Breast epithelium (tissue), 4 donors: ENCODE results near the gene RNASEH1. TPM values are rescaled to one million over a fixed set of nuclear protein-coding genes. Genes with fewer than 3 reads are reported as not detected.

Experiments used
- DNase-seq, 2 donors: peaks; one replicate each; pipeline ENCODE4 v3.0.0-alpha.2; 2019; ENCODE audit warnings: low spot score in 2 of 2
- H3K27ac ChIP-seq, 2 donors: fragments of 200-600 bp; sonication (generic) in 1 of 2; one replicate each; pipeline ENCODE4 v1.5.1; 2016 to 2019; ENCODE audit warnings: mild to moderate bottlenecking in 1 of 2
- H3K27me3 ChIP-seq, 2 donors: fragments of 200-600 bp; sonication (generic) in 1 of 2; one replicate each; pipeline versions ENCODE4 v1.5.1 to v1.6.0; 2017 to 2019; ENCODE audit warnings: control low read depth in 1 of 2, mild to moderate bottlenecking in 1 of 2
- H3K36me3 ChIP-seq: fragments of 200-600 bp; one replicate; pipeline ENCODE4 v1.5.1; 2019
- H3K4me1 ChIP-seq, 2 donors: fragments of 200-600 bp; sonication (generic); one replicate each; pipeline ENCODE4 v1.5.1; 2016 to 2019; ENCODE audit warnings: control low read depth in 1 of 2
- H3K4me3 ChIP-seq, 3 donors: fragments of 200-600 bp; sonication (generic); 1 replicate in 2 of 3; 2 replicates in 1 of 3; pipeline ENCODE4 v1.5.1; 2016 to 2019; ENCODE audit warnings: mild to moderate bottlenecking in 3 of 3, moderate library complexity in 2 of 3
- H3K9me3 ChIP-seq, 2 donors: fragments of 200-600 bp; sonication (generic) in 1 of 2; one replicate each; pipeline ENCODE4 v1.5.1; 2016 to 2019; ENCODE audit warnings: control low read depth in 1 of 2
- CTCF ChIP-seq, 3 donors: fragments of 450-650 bp; IDR thresholded peaks; one replicate each; pipeline ENCODE4 v1.5.1; 2016 to 2017; ENCODE audit warnings: antibody characterized with exemption in 3 of 3, mild to moderate bottlenecking in 3 of 3, moderate library complexity in 3 of 3
- POLR2A ChIP-seq: fragments of 450-650 bp; IDR thresholded peaks from one replicate; pipeline ENCODE4 v1.6.1; 2016; ENCODE audit warnings: antibody characterized with exemption, mild to moderate bottlenecking, moderate library complexity
- POLR2AphosphoS5 ChIP-seq, 3 donors: sonication (generic); formaldehyde crosslinking; IDR thresholded peaks; one replicate each; pipeline ENCODE4 v1.6.1; 2017; ENCODE audit warnings: antibody characterized with exemption in 3 of 3
- intact Hi-C: fragments of 100-400 bp; cut with DNase I; formaldehyde crosslinking; loops from one replicate; pipeline ENCODE4 v1.15.1; 2023; ENCODE audit warnings: low total_unique reads
- total RNA-seq, 3 donors: library from RNA; depleted of rRNA; stranded (reverse); fragments of >200 nt; gene quantifications; one replicate each; pipeline ENCODE4 v1.1.0, GENCODE V29; 2016

RNASEH1 gene
- total RNA-seq, 3 donors from 2014 or later: 17.3 to 22.1 (median 21.0) TPM

- Histone ChIP-seq H3K27ac (no peak overlapping the region), H3K27me3 (no peaks in the 10 kb centered on the region), H3K4me3 (no peak overlapping the region), H3K9me3 (no peaks in the 10 kb centered on the region), H3K36me3 (no peaks in the 10 kb centered on the region), H3K4me1 (no peaks in the 10 kb centered on the region)
- TF ChIP-seq CTCF (IDR thresholded peaks at IDR 0.05): no peak
- no peak for TF ChIP-seq POLR2AphosphoS5 (IDR thresholded peaks at IDR 0.05)
- no peak for TF ChIP-seq POLR2A
- no peak for DNase-seq
- intact Hi-C loops: no loop called here
These were observed 46.2 kb upstream of the RNASEH1 start for GRCh38 chr2:3604207-3604877.

GRCh38 chr2:3603536-3604206 lies 45.5 kb upstream of the RNASEH1 start:
- DNase-seq: no peak
- intact Hi-C loops: no loop called here
- Histone ChIP-seq H3K27ac (no peak overlapping the region), H3K36me3 (no peaks in the 10 kb centered on the region), H3K4me3 (no peak overlapping the region), H3K9me3 (no peaks in the 10 kb centered on the region), H3K4me1 (no peaks in the 10 kb centered on the region), H3K27me3 (no peaks in the 10 kb centered on the region)
- TF ChIP-seq POLR2A (no peak), CTCF (IDR thresholded peaks at IDR 0.05) (no peak), POLR2AphosphoS5 (IDR thresholded peaks at IDR 0.05) (no peak)

- Histone ChIP-seq H3K27ac (no peak overlapping the region), H3K27me3 (no peaks in the 10 kb centered on the region), H3K4me1 (no peaks in the 10 kb centered on the region), H3K9me3 (no peaks in the 10 kb centered on the region), H3K4me3 (no peak overlapping the region), H3K36me3 (no peaks in the 10 kb centered on the region)
- no peak for DNase-seq
- intact Hi-C loops: no loop called here
- no peak for TF ChIP-seq CTCF (IDR thresholded peaks at IDR 0.05)
- TF ChIP-seq POLR2AphosphoS5 (IDR thresholded peaks at IDR 0.05): no peak
- TF ChIP-seq POLR2A: no peak
These were observed 44.6 kb upstream of the RNASEH1 start for GRCh38 chr2:3602553-3603339.

GRCh38 chr2:3601561-3602271 lies 43.6 kb upstream of the RNASEH1 start:
- H3K36me3 ChIP-seq: no peaks in the 10 kb centered on the region
- H3K27ac ChIP-seq: no peak overlapping the region
- no peak for DNase-seq
- TF ChIP-seq POLR2AphosphoS5 (IDR thresholded peaks at IDR 0.05): no peak
- no peak for TF ChIP-seq POLR2A
- TF ChIP-seq CTCF (IDR thresholded peaks at IDR 0.05): no peak
- no peaks in the 10 kb centered on the region for H3K9me3 ChIP-seq
- no peak overlapping the region for H3K4me3 ChIP-seq
- H3K4me1 ChIP-seq: no peaks in the 10 kb centered on the region
- intact Hi-C loops: no loop called here
- H3K27me3 ChIP-seq: no peaks in the 10 kb centered on the region
